ENCODE data around the gene GJB4.

DNA sequence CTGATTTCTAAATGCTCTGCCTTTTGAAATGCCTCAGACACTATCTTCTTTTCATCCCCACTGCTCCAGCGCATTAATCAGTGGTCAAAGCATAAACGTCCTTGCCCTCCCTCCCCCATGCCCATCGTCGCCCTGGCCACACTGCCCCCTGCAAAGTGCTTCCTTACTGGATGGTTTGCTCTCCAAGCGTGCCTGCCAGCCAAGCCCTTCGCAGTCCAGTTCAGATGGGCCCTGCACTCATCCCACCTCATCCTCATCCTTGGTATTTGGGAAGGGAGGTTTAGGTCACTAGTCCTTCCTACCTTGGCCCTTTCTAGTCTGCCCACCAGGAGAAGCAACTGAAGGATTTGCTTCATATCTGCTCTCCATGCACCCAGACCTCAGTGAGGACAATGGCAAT lies 36.4 kb downstream of the GJB4 start:
- TF ChIP-seq CTCF (IDR thresholded peaks at IDR 0.05) (no peak), POLR2A (IDR thresholded peaks at IDR 0.05) (no peak)
